Peyer's patch (tissue), 4 donors: ENCODE results near the gene FOSL1.

Experiments used
- POLR2A ChIP-seq, 2 donors: fragments of 450-650 bp; IDR thresholded peaks; one replicate each; pipeline ENCODE4 v1.5.1; 2017; ENCODE audit warnings: antibody characterized with exemption in 2 of 2, mild to moderate bottlenecking in 2 of 2, moderate library complexity in 2 of 2
- TF ChIP-seq, protein P1 (sequence below), 6 experiments: fragments of 450-650 bp in 4 of 6; fragments of 200-600 bp in 2 of 6; sonication (generic) in 1 of 6; IDR thresholded peaks; one replicate each; pipeline ENCODE4 v1.5.1; 2017 to 2019; ENCODE audit warnings: antibody characterized with exemption in 6 of 6, mild to moderate bottlenecking in 3 of 6, moderate library complexity in 1 of 6

DNA sequence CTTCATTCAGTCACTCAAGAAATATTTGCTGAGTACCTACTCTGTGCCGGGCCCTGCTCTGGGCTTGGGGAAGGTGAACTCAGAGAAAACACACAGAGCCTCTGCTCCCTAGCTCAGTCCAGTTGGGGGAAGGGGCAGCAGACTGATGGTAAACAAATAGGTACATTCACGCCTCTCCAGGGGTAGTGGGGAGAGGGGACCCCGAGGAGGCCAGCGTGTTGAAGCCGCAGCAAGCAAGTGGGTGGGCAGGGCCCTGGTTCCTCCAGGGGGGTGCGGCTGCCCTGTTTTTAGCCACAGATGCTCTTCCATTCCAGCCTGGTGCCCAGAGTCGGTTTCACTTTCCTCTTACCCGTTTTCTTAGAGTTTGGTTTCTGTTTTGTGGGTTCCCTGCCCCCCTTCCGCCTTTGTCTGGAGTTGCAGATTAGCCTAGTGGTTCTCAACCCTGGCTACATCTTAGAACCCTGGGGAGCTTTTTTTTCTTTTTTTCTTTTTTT is 27.8 kb upstream of the FOSL1 start:
- TF ChIP-seq, protein P1, sequence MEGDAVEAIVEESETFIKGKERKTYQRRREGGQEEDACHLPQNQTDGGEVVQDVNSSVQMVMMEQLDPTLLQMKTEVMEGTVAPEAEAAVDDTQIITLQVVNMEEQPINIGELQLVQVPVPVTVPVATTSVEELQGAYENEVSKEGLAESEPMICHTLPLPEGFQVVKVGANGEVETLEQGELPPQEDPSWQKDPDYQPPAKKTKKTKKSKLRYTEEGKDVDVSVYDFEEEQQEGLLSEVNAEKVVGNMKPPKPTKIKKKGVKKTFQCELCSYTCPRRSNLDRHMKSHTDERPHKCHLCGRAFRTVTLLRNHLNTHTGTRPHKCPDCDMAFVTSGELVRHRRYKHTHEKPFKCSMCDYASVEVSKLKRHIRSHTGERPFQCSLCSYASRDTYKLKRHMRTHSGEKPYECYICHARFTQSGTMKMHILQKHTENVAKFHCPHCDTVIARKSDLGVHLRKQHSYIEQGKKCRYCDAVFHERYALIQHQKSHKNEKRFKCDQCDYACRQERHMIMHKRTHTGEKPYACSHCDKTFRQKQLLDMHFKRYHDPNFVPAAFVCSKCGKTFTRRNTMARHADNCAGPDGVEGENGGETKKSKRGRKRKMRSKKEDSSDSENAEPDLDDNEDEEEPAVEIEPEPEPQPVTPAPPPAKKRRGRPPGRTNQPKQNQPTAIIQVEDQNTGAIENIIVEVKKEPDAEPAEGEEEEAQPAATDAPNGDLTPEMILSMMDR (IDR thresholded peaks at IDR 0.05), result no peak
- TF ChIP-seq POLR2A (IDR thresholded peaks at IDR 0.05), result no peak
